Cardiac fibroblast (primary cell): ENCODE results near the gene GINS3.

Experiments
- DNase-seq, 2 donors: peaks; one replicate each; pipeline versions ENCODE4 v3.0.0 to v3.0.0-alpha.2; 2010; ENCODE audit warnings: low read depth in 2 of 2
- H3K4me3 ChIP-seq, 2 donors: replicated peaks in 1 of 2; 1 replicate in 1 of 2; 2 replicates in 1 of 2; pipeline ENCODE4 v1.5.1; 2011; ENCODE audit warnings: low read depth in 2 of 2, low read length in 2 of 2, mild to moderate bottlenecking in 2 of 2, moderate library complexity in 1 of 2
- TF ChIP-seq, protein P1 (sequence below): IDR thresholded peaks from one replicate; pipeline ENCODE4 v1.5.1; 2011; ENCODE audit warnings: low read depth, mild to moderate bottlenecking, low read length, inconsistent platforms

Gene GINS3

DNA sequence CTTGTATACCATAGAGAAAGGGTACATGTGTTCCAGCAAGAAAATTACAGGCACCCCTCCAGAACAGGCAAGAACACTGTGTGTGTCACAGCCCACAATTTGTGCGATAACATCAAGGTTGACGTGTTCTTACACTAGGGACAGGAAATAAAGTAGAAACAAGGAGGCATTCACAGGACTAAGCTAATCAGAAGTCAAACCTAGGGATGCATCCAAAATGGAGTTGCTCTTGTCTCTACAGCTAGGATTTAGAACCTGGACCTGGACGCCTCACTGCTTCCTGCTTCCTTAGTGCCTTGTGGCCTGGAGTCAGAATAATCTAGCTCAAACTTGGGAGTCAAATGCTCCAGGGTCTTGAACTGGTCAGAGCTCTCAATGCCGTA, 41.3 kb downstream of the GINS3 start:
- H3K4me3 ChIP-seq: no peak overlapping the region
- TF ChIP-seq, protein P1, sequence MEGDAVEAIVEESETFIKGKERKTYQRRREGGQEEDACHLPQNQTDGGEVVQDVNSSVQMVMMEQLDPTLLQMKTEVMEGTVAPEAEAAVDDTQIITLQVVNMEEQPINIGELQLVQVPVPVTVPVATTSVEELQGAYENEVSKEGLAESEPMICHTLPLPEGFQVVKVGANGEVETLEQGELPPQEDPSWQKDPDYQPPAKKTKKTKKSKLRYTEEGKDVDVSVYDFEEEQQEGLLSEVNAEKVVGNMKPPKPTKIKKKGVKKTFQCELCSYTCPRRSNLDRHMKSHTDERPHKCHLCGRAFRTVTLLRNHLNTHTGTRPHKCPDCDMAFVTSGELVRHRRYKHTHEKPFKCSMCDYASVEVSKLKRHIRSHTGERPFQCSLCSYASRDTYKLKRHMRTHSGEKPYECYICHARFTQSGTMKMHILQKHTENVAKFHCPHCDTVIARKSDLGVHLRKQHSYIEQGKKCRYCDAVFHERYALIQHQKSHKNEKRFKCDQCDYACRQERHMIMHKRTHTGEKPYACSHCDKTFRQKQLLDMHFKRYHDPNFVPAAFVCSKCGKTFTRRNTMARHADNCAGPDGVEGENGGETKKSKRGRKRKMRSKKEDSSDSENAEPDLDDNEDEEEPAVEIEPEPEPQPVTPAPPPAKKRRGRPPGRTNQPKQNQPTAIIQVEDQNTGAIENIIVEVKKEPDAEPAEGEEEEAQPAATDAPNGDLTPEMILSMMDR: no peak

DNA sequence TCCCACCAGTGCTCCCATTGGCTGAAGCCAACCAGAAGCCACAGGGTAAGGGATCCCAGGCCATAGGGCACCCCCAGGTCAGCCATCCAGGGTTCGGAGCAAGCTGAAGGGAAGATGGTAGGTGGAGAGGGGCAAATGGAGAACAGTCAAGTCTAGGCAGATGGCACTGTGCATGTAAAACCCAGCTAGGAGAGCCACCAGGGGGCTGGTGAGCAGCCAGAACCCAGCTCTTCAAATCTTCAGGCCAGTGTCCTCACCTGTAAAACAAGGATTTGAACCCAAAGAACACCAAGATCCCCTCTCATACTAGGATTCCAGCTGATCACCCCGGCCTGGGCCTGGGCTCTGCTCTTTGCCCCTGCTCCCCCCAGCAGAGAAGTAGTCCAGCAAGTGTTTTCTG, 43.5 kb downstream of the GINS3 start:
- no peak for DNase-seq
- TF ChIP-seq, protein P1: no peak
- H3K4me3 ChIP-seq: no peak overlapping the region

More for the DNA sequence above, 41.3 kb downstream of the GINS3 start:
- DNase-seq: no peak

DNA sequence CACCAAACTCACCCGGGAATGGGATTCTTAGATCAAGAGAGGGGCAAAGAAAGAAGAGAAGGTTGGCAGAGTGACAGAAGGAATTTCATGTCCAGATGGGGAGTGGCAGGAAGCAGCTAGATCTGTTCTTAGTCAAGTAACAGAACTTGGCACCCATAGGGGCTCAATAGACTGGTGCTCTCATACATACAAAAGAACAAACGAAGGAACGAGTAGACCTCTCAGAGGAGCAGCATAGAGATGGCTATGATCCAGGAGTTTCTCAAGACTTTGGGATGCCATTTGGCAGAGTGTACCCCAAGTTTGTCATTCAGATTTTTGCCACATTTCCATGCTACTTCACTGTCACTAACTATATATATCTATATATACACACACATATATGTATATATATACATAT, 47.9 kb downstream of the GINS3 start:
- no peak overlapping the region for H3K4me3 ChIP-seq
- TF ChIP-seq, protein P1: no peak
- DNase-seq: peak in 1 of 2 donors; percentile 23

DNA sequence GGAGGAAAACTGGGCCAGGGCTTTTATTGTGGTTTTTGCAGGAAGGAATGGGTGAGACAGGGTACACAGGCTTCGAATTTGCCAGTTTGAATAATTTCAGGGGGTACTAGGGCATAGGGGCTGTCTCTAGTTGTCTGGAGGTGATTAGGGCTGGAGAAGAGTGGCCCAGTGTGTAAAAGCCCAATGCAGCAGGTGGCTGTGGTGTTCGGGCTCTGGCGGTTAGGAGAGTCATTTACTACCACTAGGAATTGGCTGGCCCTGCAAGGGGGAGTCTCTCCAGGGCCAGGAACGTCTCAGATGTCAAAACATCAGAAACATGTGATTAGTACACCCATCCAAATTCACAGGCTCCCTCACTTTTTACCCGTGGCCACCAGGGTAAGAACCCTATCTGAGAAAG, 50.3 kb downstream of the GINS3 start:
- TF ChIP-seq, protein P1: no peak
- no peak overlapping the region for H3K4me3 ChIP-seq
- no peak for DNase-seq

DNA sequence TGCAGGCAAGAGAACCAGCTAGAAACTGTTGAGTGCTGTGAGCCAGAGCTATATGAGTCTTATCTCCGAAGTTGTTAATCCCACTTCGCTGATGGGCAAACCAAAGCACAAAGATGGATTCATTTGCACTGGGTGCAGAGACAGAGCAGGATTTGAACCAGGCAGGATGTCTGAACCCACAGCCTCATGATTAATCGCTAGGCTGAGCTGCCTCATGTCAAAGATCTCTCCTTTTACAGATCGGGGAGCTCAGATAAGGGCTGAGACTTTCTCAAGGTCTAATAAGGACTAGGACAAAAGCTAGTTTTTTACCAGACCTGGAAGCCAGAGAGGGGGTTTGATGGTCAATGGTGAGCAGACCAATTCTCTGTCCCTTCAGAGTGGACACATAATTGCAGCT, 51.5 kb downstream of the GINS3 start:
- no peak for DNase-seq
- TF ChIP-seq, protein P1: no peak
- H3K4me3 ChIP-seq: no peak overlapping the region

DNA sequence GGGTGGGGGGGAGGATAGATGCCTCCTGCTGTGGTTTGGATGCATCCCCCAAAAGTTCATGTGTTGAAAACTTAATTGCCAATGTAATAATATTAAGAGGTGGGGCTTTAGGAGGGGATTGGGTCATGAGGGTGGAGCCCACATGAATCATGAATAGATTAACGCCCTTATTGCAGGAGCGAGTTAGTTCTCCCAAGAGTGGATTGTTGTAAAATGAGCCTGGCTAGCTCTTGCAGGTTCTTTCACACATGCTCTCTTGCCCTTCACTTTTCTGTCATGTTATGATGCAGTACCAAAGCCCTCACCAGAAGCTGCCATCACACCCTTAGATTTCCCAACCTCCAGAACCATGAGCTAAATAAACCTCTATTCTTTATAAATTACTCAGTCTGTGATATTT, 52.0 kb downstream of the GINS3 start:
- TF ChIP-seq, protein P1: no peak
- H3K4me3 ChIP-seq: no peak overlapping the region
- no peak for DNase-seq

DNA sequence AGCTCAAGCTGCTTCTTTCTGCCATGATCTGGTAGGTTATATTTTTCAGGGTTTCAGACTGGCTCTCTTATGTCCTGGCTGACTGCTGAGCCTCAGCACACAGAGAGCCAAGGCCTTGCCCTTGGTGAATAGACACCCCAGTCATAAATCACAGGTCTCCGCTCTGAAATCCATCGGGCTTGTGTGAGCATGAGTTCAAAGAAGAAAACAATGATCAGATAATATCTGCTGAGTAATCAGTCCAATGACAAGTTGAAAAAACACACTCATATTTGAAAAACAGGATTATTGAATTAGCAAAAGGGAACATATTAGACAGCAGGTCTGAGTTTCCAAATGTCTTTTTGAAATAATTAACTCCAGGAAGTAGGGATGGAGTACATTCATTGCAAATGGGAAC, 56.6 kb downstream of the GINS3 start:
- TF ChIP-seq, protein P1: no peak
- DNase-seq: no peak
- H3K4me3 ChIP-seq: no peak overlapping the region
